H1 (cell line): ENCODE results near the gene MKKS. TPM values are rescaled to one million over a fixed set of nuclear protein-coding genes. Genes with fewer than 3 reads are reported as not detected.

ENCODE experiments used
- BACH1 ChIP-seq: IDR thresholded peaks from 2 replicates; pipeline ENCODE4 v1.6.1; 2012; ENCODE audit warnings: low read length, improper control_type of control experiment
- CTCF ChIP-seq, 3 experiments: IDR thresholded peaks; 1 replicate in 2 of 3; 2 replicates in 1 of 3; pipeline versions ENCODE4 v1.5.1 to v1.6.1; 2011; ENCODE audit warnings: low read length in 3 of 3, mild to moderate bottlenecking in 3 of 3, inconsistent platforms in 2 of 3, low read depth in 1 of 3, moderate library complexity in 1 of 3; ENCODE audit not compliant: insufficient read depth in 1 of 3; ENCODE audit errors: control extremely low read depth in 1 of 3
- EZH2 ChIP-seq: fragments of 200-600 bp; sonication (generic); IDR thresholded peaks from 2 replicates; pipeline ENCODE4 v1.7.1; 2012; ENCODE audit warnings: low read depth, mild to moderate bottlenecking, moderate library complexity, low read length, inconsistent platforms; ENCODE audit not compliant: severe bottlenecking
- KDM4A ChIP-seq: IDR thresholded peaks from one replicate; pipeline ENCODE4 v1.7.1; 2012; ENCODE audit warnings: low read depth, mild to moderate bottlenecking, moderate library complexity, low read length, inconsistent platforms; ENCODE audit not compliant: severe bottlenecking
- MAFK ChIP-seq: IDR thresholded peaks from 2 replicates; pipeline ENCODE4 v1.6.1; 2012; ENCODE audit warnings: low read depth, mild to moderate bottlenecking, improper control_type of control experiment, low read length
- NANOG ChIP-seq: IDR thresholded peaks from 2 replicates; pipeline ENCODE4 v1.6.1; 2011; ENCODE audit warnings: low read length, low read depth, mild to moderate bottlenecking, inconsistent platforms; ENCODE audit not compliant: insufficient read depth, poor library complexity, severe bottlenecking
- polyA plus RNA-seq, 7 experiments: library from polyadenylated mRNA; depleted of rRNA in 3 of 7; stranded (reverse) in 5 of 7; unstranded in 2 of 7; fragments of >200 nt in 5 of 7; fragments of 200-250 nt in 2 of 7; gene quantifications; 1 replicate in 5 of 7; 2 replicates in 1 of 7; 4 replicates in 1 of 7; pipeline versions ENCODE4 v1.2.1 to v1.2.3, GENCODE V29; 2011 to 2013; ENCODE audit warnings: missing spikeins in 2 of 7, mixed read lengths in 2 of 7
- total RNA-seq: library from RNA; stranded (reverse); fragmentation: NEBNext Ultra II Directional; extraction: Animal tissue kit (Norgen Biotek cat#: 25700); gene quantifications from 2 replicates; pipeline ENCODE4 v1.2.1, GENCODE V29; 2021

MKKS gene
- total and polyA plus RNA-seq, 2 of the 8 experiments (the other 6 are each of a cell fraction or from before 2014, with no cell fraction given), result 15.9 to 24.8 TPM

- TF ChIP-seq NANOG (no peak), EZH2 (no peak), KDM4A (no peak), CTCF (IDR thresholded peaks at IDR 0.05; ENCODE audit: control extremely low read depth in 1 of 3, insufficient read depth in 1 of 3, low read depth in 1 of 3, low read length in 3 of 3) (no peak), BACH1 (no peak), MAFK (no peak)
Observed at GRCh38 chr20:10438217-10438616, 4.2 kb upstream of the MKKS start (continued).
